Naive thymus-derived CD8-positive, alpha-beta T cell (primary cell): ENCODE data around the gene CHRNA10. TPM values are rescaled to one million over a fixed set of nuclear protein-coding genes. Genes with fewer than 3 reads are reported as not detected.

ENCODE experiments used
- ATAC-seq, 2 donors: fragments of 150-1000 bp; cut with Tn5 transposase in 1 of 2; sonication (Bioruptor Pico), chemical (Tn5 transposase) in 1 of 2; 1 replicate in 1 of 2; 2 replicates in 1 of 2; pipeline ENCODE4 v1.10.0; 2021; ENCODE audit warnings: mild to moderate bottlenecking in 2 of 2, moderate library complexity in 2 of 2
- POLR2A ChIA-PET: fragments of 350-600 bp; sonication (Branson Sonifier 250); formaldehyde crosslinking; loops from one replicate; lab custom pipeline; 2021; ENCODE audit warnings: antibody characterized with exemption; lab: Charles Lee
- DNase-seq, 10 donors: peaks; one replicate each; pipeline versions ENCODE4 v3.0.0 to v3.0.0-alpha.2; 2020 to 2022
- H3K27ac Mint-ChIP-seq, 10 donors: one replicate each; pipeline ENCODE4 v1.8.0; 2020 to 2022; ENCODE audit warnings: mild to moderate bottlenecking in 10 of 10, mixed read lengths in 10 of 10, moderate library complexity in 4 of 10, inconsistent platforms in 1 of 10
- H3K27me3 Mint-ChIP-seq, 5 donors: one replicate each; pipeline ENCODE4 v1.8.0; 2021 to 2022; ENCODE audit warnings: mixed read lengths in 5 of 5
- H3K36me3 Mint-ChIP-seq, 3 donors: one replicate each; pipeline ENCODE4 v1.8.0; 2020 to 2022; ENCODE audit warnings: mixed read lengths in 3 of 3, mild to moderate bottlenecking in 2 of 3, inconsistent platforms in 1 of 3
- H3K4me1 Mint-ChIP-seq, 4 donors: one replicate each; pipeline ENCODE4 v1.8.0; 2021 to 2022; ENCODE audit warnings: mixed read lengths in 4 of 4
- H3K4me3 Mint-ChIP-seq, 10 donors: one replicate each; pipeline ENCODE4 v1.8.0; 2020 to 2022; ENCODE audit warnings: mild to moderate bottlenecking in 10 of 10, mixed read lengths in 10 of 10, moderate library complexity in 6 of 10, inconsistent platforms in 1 of 10
- H3K9me3 Mint-ChIP-seq, 9 donors: one replicate each; pipeline ENCODE4 v1.8.0; 2020 to 2022; ENCODE audit warnings: mixed read lengths in 9 of 9, mild to moderate bottlenecking in 3 of 9, inconsistent platforms in 1 of 9, moderate library complexity in 1 of 9
- polyA plus RNA-seq, 3 donors: library from polyadenylated mRNA; unstranded; fragments of 300-500 nt; fragmentation: Illumina TruSeq; gene quantifications; one replicate each; pipeline ENCODE4 v1.2.3, GENCODE V29; 2021
- total RNA-seq, 8 experiments: library from RNA in 2 of 8; stranded (reverse) in 2 of 8; gene quantifications; one replicate each; pipeline ENCODE4 v1.2.3 and lab custom pipeline; 2021 to 2026

Gene CHRNA10, protein sequence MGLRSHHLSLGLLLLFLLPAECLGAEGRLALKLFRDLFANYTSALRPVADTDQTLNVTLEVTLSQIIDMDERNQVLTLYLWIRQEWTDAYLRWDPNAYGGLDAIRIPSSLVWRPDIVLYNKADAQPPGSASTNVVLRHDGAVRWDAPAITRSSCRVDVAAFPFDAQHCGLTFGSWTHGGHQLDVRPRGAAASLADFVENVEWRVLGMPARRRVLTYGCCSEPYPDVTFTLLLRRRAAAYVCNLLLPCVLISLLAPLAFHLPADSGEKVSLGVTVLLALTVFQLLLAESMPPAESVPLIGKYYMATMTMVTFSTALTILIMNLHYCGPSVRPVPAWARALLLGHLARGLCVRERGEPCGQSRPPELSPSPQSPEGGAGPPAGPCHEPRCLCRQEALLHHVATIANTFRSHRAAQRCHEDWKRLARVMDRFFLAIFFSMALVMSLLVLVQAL
- 1 to 10 TPM; 3.6 to 5.1 TPM for total RNA-seq
- under 1 TPM in 2 of 3 donors, not detected in 1; 0.15 to 0.32 TPM for polyA plus RNA-seq
- 0.43 to 4.1 (median 2.2) reads per million in 6 experiments for total RNA-seq (lab: John Stamatoyannopoulos, UW)

DNA sequence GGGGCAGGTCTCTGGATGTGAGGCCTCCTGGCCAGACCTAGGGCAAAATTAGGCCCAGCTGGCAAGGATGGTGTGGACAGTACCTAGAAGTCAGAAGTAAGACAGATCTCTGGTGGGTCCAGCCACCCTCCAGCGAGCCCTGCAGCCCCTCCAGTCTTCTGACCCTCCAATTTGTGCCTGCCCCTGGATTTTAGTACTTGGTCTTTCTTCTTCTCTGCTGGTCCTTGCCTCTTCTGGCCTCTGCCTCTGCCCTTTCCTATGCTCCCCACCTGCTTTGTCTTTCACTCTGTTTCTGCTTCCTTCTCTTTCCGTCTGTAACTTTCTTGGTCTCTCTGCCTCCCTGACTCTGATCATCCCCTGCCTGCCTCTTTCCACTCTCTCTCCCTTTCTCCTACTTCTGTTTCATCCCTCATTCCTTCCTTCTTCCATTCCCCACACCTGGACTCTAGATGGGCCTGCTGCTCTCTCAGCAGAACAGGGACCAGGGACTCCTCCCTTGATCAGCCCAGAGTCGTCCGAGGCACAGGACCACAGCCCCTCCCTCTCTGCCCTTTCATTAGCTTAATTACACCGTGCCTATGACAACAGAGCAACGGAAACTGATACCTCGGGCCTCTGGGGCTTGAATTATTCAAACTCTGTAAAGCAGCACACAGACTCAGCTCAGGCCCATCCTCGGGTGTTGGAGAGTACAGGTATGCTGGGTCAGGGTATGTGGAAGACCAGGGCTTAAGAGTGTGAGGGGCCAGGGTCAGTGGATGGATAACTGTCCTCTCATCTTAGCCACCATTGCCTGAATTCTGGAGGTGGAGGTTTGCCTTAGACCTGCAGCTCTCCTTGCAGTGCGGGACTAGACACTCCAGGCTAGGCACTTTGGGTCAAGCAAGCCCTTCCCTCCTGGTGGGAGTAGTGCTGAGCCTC is at the start of gene CHRNA10:
CHRNA10 (minus strand) TSS at position 51 of the 921 bp plus-strand sequence. CDS start 72 bp downstream, outside the sequence.
- DNase-seq: no peak

DNA sequence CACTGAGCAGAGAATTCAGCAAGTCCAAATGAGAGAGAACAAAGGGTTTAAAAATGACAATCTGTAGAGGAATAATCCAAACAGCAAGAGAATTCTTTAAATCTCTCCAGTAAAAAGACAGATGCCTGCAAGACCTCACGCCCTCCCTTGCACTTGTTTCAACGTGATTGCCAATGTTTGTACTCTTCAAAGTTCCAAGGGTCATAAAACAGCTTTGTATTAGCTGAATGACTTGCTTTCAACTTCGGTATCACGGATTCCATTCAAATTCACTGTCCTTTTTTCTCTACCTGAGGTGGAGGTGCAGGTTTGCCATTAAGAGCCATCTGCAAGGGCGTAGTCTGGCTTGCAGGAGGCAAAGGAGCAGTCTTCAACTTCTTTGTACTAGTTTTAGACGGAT is 41.1 kb upstream of the CHRNA10 start:
- no peak overlapping the region for H3K4me3 Mint-ChIP-seq
- peak overlapping the region in 1 of 10 donors; percentile 25 for H3K27ac Mint-ChIP-seq
- POLR2A ChIA-PET: interaction anchor here (1.0 kb wide), 1 partner anchor 17 kb away, joined by 4 read pairs; no protein-coding TSS in a partner anchor
- peaks cover 5 to 89% (median 22%) of the 10 kb centered on the region in 3 donors for H3K36me3 Mint-ChIP-seq
- ATAC-seq (no peak), DNase-seq (no peak)
- H3K9me3 Mint-ChIP-seq: no peaks in the 10 kb centered on the region
- H3K4me1 Mint-ChIP-seq: peaks cover 0 to 1% (median 0%) of the 10 kb centered on the region in 4 donors
- H3K27me3 Mint-ChIP-seq: no peaks in the 10 kb centered on the region

More for the DNA sequence above, at the start of gene CHRNA10:
- POLR2A ChIA-PET: no interaction called here
- Mint-ChIP-seq H3K4me1 (peaks cover 0 to 5% (median 0%) of the 10 kb centered on the region in 4 donors), H3K9me3 (no peaks in the 10 kb centered on the region), H3K4me3 (no peak within 1 kb of the TSS), H3K36me3 (peaks cover 0 to 79% (median 44%) of the 10 kb centered on the region in 3 donors), H3K27me3 (no peaks in the 10 kb centered on the region), H3K27ac (peak within 1 kb of the TSS in 9 of 10 donors; percentile 37 to 93 (median 66))
- ATAC-seq: no peak

DNA sequence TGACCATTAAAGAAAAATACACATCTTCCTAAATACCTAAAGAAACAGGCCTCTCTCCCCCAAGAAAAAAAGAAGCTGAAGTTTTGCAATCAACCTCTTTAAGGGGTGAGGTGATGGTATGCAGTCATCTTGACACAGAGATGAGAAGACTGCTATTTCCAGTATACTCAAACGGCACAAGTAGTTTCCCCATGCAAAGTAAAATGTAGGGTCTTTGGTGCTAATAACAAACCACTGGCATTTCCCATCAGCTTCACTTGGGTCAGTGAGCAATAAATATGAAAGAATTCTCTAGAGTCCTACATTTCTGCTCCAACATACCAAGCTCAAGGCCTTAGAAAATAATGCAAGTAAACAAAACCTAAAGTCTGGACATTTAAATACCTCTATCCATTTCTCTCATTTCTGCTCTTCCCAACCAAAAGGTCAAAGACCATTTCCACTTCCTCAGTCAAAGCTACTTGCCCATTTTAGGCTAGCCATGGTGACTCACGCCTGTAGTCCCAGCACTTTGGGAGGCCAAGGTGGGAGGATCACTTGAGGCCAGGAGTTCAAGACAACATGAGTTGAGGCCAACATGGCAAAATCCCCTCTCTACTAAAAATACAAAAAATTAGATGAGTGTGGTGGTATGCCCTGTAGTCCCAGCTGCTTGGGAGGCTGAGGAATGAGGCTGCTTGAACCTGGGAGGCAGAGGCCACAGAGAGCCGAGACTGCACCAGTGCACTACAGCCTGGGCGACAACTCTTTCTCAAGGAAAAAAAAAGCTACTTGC is 39.5 kb upstream of the CHRNA10 start:
- no peaks in the 10 kb centered on the region for H3K9me3 Mint-ChIP-seq
- POLR2A ChIA-PET: no interaction called here
- DNase-seq (no peak), ATAC-seq (no peak)
- H3K36me3 Mint-ChIP-seq: peaks cover 5 to 87% (median 18%) of the 10 kb centered on the region in 3 donors
- no peaks in the 10 kb centered on the region for H3K27me3 Mint-ChIP-seq
- peak overlapping the region in 6 of 10 donors; percentile 4 to 86 (median 46) for H3K27ac Mint-ChIP-seq
- peaks cover 0 to 3% (median 0%) of the 10 kb centered on the region in 4 donors for H3K4me1 Mint-ChIP-seq
- no peak overlapping the region for H3K4me3 Mint-ChIP-seq

DNA sequence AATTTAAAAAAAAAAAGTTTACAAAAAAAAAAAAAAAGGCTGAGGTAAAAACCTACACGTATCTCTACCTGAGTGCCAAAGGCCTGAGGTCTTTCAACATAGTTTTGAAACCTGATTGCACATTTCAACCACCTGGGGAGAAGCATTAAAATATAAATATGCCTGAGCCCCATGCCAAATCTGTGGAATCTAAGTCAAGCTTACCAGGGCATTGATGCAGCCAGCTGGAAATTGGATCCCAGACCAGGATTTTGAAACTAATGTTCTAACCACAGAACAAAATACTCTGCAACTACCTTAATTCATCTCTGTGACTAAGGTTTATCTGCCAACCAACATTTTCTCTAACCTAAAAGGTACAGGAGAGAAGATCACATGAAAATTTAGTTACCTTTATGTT is 38.8 kb upstream of the CHRNA10 start:
- Mint-ChIP-seq H3K9me3 (no peaks in the 10 kb centered on the region), H3K36me3 (peaks cover 5 to 87% (median 17%) of the 10 kb centered on the region in 3 donors), H3K4me1 (peaks cover 0 to 3% (median 0%) of the 10 kb centered on the region in 4 donors), H3K27me3 (no peaks in the 10 kb centered on the region), H3K27ac (no peak overlapping the region), H3K4me3 (no peak overlapping the region)
- ATAC-seq (no peak), DNase-seq (no peak)
- POLR2A ChIA-PET: no interaction called here

DNA sequence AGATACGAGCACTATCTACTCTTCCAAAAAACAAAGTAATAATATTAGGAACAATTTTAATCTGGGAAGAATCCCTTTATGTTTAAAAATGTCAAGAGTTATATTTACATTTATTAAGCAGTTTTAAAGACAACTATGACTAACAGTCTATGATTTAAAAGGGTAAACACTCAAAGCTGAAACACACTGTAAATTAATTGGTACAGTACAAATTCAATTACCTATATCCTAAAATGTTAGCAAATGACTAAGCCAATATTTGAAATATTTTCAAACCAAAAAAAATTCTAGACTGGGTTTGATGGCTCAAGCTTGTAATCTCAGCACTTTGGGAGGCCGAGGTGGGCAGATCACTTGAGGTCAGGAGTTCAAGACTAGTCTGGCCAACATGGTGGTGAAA is 36.0 kb upstream of the CHRNA10 start:
- Mint-ChIP-seq H3K36me3 (peaks cover 0 to 88% (median 17%) of the 10 kb centered on the region in 3 donors), H3K9me3 (no peaks in the 10 kb centered on the region), H3K27ac (peak overlapping the region in 2 of 10 donors; percentile 5 to 17), H3K27me3 (no peaks in the 10 kb centered on the region), H3K4me3 (no peak overlapping the region), H3K4me1 (peaks cover 0 to 2% (median 0%) of the 10 kb centered on the region in 4 donors)
- ATAC-seq (no peak), DNase-seq (no peak)
- POLR2A ChIA-PET: no interaction called here

DNA sequence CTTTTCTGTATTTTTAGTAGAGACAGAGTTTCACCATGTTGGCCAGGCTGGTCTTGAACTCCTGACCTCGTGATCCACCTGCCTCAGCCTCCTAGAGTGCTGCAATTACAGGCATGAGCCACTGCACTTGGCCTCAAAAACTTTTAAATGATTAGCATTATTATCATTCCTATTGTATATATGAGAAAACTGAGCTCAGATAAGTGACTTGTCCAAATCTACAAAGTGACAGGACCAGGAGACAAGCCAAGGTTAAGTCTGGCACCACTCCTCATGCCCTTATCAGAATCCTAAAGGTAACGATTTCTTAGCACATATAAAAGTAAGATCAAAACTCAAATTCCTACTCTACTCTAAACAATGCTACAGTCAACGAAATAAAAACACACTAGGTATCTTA is 32.2 kb upstream of the CHRNA10 start:
- H3K4me1 Mint-ChIP-seq: peaks cover 0 to 2% (median 0%) of the 10 kb centered on the region in 4 donors

DNA sequence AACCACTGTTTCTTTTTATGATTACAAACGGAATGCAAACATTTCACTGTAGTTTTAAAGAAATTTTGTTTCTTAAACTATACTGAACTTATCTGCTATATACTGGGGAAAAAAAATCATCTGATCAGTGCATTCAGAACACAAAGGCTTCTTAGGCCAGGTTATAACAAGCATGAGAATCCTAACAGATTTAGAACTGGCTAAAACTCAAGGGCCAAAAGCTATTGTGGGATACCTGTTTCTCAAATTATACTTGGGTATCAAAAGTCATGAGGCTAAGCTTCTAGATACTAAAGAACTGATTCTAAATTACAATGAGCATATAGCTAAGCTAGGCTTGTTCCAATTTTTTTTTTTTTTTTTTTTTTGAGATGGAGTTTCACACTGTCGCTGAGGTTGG is 29.7 kb upstream of the CHRNA10 start:
- no peaks in the 10 kb centered on the region for H3K27me3 Mint-ChIP-seq
- peak overlapping the region in 3 of 10 donors; percentile 24 to 74 (median 29) for H3K27ac Mint-ChIP-seq
- H3K36me3 Mint-ChIP-seq: peaks cover 4 to 91% (median 25%) of the 10 kb centered on the region in 3 donors
- ATAC-seq: no peak
- DNase-seq: no peak
- H3K4me3 Mint-ChIP-seq: no peak overlapping the region
- H3K4me1 Mint-ChIP-seq: no peaks in the 10 kb centered on the region
- POLR2A ChIA-PET: no interaction called here
- H3K9me3 Mint-ChIP-seq: no peaks in the 10 kb centered on the region

More for the DNA sequence above, 32.2 kb upstream of the CHRNA10 start:
- H3K4me3 Mint-ChIP-seq: no peak overlapping the region
- H3K27me3 Mint-ChIP-seq: no peaks in the 10 kb centered on the region
- peak overlapping the region in 3 of 10 donors; percentile 35 to 52 (median 44) for H3K27ac Mint-ChIP-seq
- ATAC-seq: no peak
- H3K36me3 Mint-ChIP-seq: peaks cover 4 to 92% (median 20%) of the 10 kb centered on the region in 3 donors
- no peaks in the 10 kb centered on the region for H3K9me3 Mint-ChIP-seq
- POLR2A ChIA-PET: no interaction called here
- no peak for DNase-seq

DNA sequence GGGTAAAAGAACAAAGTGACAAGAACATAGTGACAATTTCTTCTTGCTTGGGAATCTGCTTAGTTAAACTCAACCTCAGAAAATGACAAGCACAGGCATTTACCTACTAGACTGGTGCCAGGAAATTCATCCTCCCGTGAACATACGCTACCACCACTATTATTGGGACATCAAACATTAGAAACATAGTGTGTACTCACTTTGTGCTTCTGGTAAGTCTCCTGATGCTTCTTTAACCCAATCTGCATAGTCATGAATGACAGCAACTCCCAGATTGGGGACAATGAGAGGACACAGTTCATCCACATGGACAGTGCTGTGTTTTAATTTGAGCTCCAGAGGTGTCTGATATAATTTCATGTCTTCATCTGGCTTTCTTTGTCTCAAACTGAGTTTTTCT is 29.2 kb upstream of the CHRNA10 start:
- no peaks in the 10 kb centered on the region for H3K27me3 Mint-ChIP-seq
- POLR2A ChIA-PET: no interaction called here

DNA sequence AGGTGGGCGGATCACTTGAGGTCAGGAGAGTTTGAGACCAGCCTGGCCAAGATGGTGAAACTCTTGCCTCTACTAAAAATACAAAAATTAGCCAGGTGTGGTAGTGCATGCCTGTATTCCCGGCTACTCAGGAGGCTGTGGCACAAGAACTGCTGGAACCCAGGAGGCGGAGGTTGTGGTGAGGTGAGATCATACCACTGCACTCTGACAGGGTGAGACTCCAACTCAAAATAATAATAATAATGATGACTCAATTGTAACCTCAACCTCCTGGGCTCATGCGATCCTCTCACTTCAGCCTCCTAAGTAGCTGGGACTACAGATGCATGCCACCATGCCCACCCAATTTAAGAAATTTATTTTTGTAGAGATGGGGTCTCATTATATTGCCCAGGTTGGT is 15.6 kb upstream of the CHRNA10 start:
- Mint-ChIP-seq H3K27ac (no peak overlapping the region), H3K36me3 (peaks cover 6 to 88% (median 15%) of the 10 kb centered on the region in 3 donors), H3K9me3 (no peaks in the 10 kb centered on the region), H3K4me3 (no peak overlapping the region), H3K4me1 (peaks cover 0 to 3% (median 0%) of the 10 kb centered on the region in 4 donors), H3K27me3 (no peaks in the 10 kb centered on the region)
- DNase-seq: no peak
- POLR2A ChIA-PET: no interaction called here
- no peak for ATAC-seq

More for the DNA sequence above, 29.2 kb upstream of the CHRNA10 start:
- no peaks in the 10 kb centered on the region for H3K4me1 Mint-ChIP-seq
- H3K4me3 Mint-ChIP-seq: no peak overlapping the region
- no peaks in the 10 kb centered on the region for H3K9me3 Mint-ChIP-seq
- peak overlapping the region in 1 of 10 donors; percentile 20 for H3K27ac Mint-ChIP-seq
- peaks cover 4 to 91% (median 30%) of the 10 kb centered on the region in 3 donors for H3K36me3 Mint-ChIP-seq
- ATAC-seq (no peak), DNase-seq (no peak)

DNA sequence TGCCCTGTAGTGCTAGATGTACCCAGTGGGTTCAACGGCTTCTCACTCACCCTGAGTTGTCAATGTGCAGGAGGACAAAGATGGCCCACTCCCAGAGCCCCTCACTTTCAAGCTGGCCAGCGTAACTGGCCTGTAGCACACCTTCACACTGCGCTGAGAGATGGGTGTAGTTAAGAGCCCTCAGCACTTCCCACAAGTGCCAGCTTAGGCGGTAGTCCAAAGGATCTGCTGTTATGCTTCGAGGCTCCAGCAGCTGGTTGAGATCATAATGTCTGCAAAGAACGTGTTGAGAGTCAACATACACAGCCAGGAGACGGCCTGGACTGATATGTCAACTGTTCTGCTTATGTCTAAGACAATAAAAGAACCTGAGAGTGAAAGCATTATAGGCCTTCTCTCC is 14.7 kb upstream of the CHRNA10 start:
- POLR2A ChIA-PET: no interaction called here
- Mint-ChIP-seq H3K36me3 (peaks cover 6 to 89% (median 15%) of the 10 kb centered on the region in 3 donors), H3K27me3 (no peaks in the 10 kb centered on the region), H3K4me1 (peaks cover 0 to 3% (median 0%) of the 10 kb centered on the region in 4 donors), H3K9me3 (no peaks in the 10 kb centered on the region), H3K27ac (peak overlapping the region in 1 of 10 donors; percentile 57), H3K4me3 (no peak overlapping the region)
- ATAC-seq (no peak), DNase-seq (no peak)

DNA sequence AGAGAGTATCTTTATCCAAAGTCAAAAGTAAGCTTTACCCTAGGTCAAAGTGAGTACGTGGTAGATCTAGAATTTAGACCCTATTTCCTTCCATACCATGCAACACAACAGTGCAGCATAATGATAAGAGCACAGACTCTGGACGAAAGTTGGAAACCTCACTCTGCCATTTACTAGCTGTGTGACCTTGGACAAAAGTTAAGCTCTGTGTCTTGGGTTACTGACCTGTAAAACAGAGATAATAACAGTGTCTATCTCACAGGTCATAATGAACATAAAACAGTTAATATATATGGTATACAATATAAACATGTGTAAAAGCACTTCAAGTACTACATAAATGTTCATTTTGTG is 13.6 kb upstream of the CHRNA10 start:
- Mint-ChIP-seq H3K27ac (no peak overlapping the region), H3K27me3 (no peaks in the 10 kb centered on the region), H3K36me3 (peaks cover 6 to 91% (median 19%) of the 10 kb centered on the region in 3 donors), H3K4me1 (peaks cover 0 to 3% (median 0%) of the 10 kb centered on the region in 4 donors), H3K4me3 (no peak overlapping the region), H3K9me3 (no peaks in the 10 kb centered on the region)
- DNase-seq (no peak), ATAC-seq (no peak)
- POLR2A ChIA-PET: interaction anchor here (0.7 kb wide), 1 partner anchor 103 kb away, joined by 8 read pairs; no protein-coding TSS in a partner anchor
